ENCODE data around the gene CCR4.
"Not testable (repeated sequence)": the region's sequence is repeated elsewhere in the genome, so short reads cannot be mapped to it uniquely, and the experiment has no call there.

CCR4 gene

DNA sequence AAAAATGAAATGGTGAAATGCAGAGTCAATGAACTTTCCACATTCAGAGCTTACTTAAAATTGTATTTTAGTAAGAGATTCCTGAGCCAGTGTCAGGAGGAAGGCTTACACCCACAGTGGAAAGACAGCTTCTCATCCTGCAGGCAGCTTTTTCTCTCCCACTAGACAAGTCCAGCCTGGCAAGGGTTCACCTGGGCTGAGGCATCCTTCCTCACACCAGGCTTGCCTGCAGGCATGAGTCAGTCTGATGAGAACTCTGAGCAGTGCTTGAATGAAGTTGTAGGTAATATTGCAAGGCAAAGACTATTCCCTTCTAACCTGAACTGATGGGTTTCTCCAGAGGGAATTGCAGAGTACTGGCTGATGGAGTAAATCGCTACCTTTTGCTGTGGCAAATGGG is 3.1 kb downstream of the CCR4 start:
- DNase-seq = no peak

DNA sequence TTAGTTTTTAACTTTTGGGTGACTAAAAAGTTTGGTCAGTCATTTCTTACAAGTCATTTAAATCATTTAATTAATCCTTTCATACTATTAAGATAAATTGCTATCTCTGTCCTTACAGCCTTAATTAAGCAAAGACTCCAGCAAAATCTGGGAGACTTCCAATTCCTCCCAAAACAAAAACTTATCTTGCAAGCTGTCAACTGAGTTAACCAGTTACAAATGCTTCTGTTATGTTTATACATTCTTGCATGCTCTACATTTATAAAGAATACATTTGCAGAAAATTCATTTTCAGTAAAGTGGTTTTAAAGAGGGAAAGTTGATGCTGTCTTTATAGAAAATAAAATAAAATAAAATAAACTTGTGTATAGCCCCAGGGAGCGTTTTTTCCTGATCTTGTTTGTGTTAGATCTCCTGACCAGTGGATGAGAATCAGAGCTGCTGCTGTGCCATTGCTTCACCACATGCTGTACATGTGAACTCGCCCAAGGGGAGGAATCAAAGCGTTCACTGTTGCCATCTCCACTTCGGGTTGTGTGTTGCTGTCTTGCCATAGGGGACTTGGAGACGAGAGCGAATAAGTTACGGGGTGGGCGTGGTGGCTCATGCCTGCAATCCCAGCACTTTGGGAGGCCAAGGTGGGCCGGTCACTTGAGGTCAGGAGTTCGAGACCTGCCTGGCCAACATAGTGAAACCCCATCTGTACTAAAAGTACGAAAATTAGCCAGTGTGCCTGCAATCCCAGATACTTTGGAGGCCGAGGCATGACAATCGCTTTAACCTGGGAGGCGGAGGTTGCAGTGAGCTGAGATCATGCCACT is 5.5 kb downstream of the CCR4 start:
- no peak for DNase-seq

DNA sequence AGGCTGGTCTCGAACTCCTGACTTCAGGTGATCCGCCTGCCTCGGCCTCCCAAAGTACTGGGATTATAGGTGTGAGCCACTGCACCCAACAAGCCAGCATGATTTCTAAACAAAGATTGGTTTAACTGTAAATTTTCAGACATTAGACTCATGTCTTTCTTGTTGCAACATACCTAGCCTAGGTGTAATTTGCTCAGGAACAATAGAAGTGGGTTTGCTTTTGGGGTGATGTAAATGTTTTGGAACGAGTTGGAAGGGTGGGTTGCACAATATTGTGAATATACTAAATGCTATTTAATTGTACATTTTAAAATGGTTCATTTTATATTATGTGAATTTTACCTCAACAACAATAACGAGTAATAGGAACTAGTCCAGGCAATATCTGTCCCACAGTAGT is 7.1 kb downstream of the CCR4 start:
- no peak for DNase-seq

- no peak for DNase-seq
Observed at GRCh38 chr3:32959371-32959770, 7.9 kb downstream of the CCR4 start.

DNA sequence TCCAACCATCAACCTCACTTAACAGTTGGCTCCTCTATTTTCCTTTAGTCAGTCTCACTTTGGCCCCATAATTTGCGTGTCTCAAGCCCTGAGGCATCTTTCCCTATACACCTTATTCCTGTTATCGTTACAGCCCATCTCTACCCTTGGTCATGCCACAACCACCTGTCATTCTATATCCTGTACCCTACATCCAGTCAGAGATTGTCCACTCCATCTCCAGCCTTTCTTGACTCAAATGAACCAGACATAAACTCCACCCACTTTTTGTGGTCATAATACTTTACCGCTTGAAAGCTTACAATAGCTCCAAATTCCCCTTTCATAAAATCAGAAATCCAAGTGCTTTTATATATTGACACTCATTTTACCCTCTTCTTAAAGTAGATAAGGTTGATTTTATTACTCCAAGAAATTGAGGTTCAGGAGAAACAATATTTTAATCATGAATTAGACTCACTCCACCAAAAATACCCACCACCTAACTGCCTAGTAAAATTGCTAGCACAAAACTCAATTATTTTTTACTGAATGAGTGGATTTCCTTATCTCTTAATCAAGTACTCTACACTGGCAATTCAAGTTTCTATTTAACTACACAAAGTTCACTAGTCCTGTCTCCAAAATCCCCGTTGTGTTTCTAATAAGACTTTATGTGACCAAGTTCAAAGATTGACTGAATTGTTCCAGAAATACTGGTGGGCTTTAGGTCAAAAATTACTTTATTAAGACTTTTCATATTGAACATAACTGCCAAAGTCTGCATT is 9.1 kb downstream of the CCR4 start:
- no peak for DNase-seq

DNA sequence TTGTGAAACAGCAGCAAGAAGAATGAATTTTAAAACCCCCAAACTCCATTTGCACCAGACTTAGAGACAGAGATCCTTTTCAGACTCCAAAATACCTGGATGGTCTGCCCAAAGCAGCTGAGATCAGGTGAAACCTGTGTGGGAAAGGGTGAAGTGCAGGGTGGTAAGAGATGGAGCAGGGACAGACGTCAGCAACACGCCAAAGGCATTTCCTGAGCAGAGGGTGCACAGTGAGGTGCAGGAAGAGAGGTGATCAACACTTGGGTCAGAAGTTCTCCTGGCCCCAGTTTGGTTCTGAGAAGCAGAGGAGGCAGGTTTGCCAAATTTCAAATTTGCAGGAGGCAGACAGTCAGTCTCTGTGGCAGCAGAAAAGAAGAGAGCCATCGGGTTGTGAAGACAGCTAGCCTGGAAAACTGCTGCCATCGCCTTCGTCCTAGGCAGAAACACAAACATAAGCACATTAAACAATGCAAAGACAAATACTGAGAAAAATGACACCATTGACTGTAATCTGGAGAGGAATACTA is 9.8 kb downstream of the CCR4 start:
- DNase-seq = no peak

DNA sequence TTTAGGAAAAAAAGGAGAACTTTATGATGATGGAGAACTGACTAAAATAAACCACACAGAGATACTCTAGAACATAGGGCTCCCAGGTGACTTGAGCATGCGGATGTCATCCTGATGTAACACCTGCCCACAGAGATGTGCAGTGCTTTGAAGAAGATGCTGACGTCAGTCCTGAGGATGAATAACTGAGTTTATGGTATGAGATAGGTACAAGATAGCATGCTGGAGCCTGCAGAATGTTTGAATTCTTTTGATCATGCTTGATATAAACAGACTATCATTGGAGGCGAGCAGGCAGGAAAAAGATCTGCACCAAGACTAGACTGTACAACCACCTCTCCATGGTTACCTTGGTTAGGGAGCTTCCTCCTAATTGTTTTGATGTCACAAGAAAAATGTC is 12.4 kb downstream of the CCR4 start:
- DNase-seq = no peak

DNA sequence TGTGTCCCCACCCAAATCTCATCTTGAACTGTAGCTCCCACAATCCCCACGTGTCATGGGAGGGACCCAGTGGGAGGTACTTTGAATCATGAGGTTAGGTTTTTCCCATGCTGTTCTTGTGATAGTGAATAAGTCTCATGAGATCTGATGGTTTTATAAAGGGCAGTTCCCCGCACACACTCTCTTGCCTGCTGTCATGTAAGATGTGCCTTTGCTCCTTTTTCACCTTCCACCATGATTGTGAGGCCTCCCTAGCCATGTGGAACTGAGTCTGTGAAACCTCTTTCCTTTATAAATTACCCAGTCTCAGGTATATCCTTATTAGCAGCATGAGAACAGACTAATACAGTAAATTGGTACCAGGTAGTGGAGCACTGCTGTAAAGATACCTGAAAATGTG is 13.3 kb downstream of the CCR4 start:
- DNase-seq = not testable (repeated sequence)

DNA sequence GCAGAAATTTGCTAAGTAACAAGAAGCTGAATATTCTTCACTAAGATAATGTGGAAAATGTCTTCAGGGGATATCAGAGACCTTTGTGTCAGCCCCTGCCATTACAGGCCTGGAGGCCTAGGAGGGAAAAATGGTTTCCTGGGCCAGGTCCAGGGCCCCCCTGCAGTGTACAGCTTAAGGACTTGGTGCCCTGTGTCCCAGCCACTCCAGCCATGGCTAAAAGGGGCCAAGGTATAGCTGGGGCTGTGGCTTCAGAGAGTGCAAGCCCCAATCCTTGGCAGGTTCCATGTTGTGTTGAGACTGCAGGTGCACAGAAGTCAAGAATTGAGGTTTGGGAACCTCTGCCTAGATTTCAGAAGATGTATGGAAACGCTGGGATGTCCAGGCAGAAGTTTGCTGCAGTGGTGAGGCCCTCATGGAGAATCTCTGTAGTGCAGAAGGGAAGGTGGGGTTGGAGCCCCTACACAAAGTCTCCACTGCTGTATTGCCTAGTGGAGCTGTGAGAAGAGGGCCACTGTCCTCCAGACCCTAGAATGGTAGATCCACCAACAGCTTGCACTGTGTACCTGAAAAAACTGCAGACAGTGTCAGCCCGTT is 14.3 kb downstream of the CCR4 start:
- not testable (repeated sequence) for DNase-seq

DNA sequence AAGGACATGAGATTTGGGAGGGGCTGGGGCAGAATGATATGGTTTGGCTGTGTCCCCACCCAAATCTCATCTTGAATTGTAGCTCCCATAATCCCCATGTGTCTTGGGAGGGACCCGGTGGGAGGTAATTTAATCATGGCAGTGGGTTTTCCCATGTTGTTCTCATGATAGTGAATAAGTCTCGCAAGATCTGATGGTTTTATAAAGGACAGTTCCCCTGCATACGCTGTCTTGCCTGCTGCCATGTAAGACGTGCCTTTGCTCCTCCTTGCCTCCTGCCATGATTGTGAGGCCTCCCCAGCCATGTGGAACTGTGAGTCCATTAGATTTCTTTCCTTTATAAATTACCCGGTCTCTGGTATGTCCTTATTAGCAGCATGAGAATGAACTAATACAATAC is 15.2 kb downstream of the CCR4 start:
- DNase-seq = not testable (repeated sequence)

- no peak for DNase-seq
Observed at GRCh38 chr3:32968166-32968919, 16.9 kb downstream of the CCR4 start.

DNA sequence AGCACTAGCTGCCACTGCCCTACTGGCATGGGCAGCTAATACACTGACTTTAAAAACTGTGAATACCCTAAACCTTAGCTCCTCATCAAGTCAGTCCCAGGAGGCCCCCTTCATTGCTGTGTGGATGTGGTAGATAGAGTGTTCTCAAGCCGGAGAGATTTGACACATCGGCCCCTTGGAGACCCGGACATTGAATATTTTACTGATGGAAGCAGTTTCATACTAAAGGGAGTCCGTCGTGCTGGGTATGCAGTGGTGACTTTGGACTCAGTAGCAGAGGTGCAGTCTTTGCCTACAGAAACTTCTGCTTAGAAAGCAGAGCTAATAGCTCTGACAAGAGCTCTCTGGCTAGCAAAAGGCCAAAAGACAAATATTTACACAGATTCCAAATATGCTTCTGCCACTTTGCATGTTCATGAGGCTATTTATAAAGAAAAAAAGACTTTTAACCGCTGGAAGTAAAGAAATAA is 17.5 kb downstream of the CCR4 start:
- no peak for DNase-seq

DNA sequence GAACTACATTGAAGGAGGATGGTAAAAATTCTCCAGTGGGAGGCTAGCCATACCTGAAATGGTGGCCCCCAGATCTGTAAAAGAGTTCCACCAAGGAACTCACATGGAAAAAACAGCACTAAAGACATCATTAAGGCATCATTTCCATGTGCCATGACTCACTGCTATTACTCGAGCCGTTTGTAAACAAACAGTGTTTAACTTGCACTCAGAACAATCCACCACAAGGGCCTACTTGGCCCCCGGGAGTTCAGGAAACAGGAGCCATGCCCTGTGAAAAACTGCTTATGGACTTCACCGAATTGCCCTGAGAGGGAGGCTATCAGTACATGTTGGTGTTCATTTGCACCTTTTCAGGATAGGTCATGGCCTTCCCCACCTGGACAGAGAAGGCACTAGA is 18.2 kb downstream of the CCR4 start:
- no peak for DNase-seq

DNA sequence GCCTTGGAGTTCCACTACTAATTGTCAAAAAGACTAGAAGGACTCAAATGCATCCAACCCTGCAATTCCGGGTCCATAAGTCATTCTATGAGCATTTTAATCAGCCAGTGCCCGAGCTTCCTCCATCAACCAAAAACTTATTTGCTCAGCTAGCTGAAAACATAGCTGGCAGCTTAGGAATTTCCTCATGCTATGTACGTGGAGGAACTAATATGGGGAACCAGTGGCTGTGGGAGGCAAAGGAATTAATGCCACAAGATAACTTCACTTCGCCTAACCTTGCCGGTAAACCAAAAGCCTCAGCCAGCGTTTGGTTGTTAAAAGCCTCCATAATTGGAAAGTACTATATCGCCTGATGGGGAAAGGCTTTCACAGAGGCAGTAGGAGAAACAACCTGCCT is 19.8 kb downstream of the CCR4 start:
- not testable (repeated sequence) for DNase-seq

GRCh38 chr3:32972482-32973146 is 21.2 kb downstream of the CCR4 start:
- no peak for DNase-seq

- DNase-seq = no peak
Observed at GRCh38 chr3:32973982-32974381, 22.5 kb downstream of the CCR4 start.

GRCh38 chr3:32975891-32976595 is 24.6 kb downstream of the CCR4 start:
- no peak for DNase-seq

- DNase-seq = no peak
Observed at GRCh38 chr3:32977861-32978260, 26.4 kb downstream of the CCR4 start.

DNA sequence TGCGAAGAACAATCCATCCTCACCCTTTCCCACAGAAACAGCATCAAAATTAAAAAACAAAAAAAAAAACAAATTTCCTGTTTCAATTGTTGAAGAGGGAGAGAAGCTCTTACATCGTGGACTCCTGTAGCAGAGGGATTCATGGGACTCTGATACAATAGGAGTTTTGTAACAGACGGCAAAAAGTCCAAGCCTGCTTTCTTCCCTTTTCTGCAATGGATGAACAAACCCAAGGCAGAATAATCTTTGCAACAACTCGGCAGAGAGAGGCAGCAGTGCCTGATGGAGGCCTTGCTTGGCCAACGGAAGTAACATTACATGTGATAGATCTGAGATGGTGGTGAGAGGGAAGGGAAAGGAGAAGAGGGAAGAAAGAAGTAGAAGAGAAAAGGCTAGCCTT is 26.9 kb downstream of the CCR4 start:
- no peak for DNase-seq

DNA sequence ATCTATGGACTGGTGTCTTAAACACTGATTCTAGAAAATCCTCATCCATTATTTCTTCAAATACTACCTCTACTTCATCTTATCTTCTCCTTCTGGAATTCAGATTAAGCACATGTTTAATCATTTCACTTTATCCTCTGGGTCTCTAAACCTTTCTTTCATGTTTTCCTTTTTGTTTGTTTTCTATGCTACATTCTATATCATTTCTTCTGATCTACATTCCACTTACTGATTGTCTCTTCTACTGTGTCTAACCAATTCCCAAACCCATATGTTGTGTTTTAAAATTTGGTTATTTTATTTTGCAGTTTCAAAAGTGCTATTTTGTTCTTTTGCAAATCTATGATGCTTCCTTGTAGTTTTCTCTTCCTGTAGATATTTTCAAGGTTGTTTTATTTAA is 31.7 kb downstream of the CCR4 start:
- DNase-seq = no peak

- not testable (repeated sequence) for DNase-seq
Observed at GRCh38 chr3:32984918-32985317, 33.5 kb downstream of the CCR4 start.

- DNase-seq = no peak
Observed at GRCh38 chr3:32989171-32989570, 37.7 kb downstream of the CCR4 start.
